Measurements from ENCODE around the gene SH3BGRL3. TPM values are rescaled to one million over a fixed set of nuclear protein-coding genes. Genes with fewer than 3 reads are reported as not detected.

SH3BGRL3 gene
- total RNA-seq, 4 donors from 2014 or later: 5.0 to 86.6 (median 52.3) TPM

DNA sequence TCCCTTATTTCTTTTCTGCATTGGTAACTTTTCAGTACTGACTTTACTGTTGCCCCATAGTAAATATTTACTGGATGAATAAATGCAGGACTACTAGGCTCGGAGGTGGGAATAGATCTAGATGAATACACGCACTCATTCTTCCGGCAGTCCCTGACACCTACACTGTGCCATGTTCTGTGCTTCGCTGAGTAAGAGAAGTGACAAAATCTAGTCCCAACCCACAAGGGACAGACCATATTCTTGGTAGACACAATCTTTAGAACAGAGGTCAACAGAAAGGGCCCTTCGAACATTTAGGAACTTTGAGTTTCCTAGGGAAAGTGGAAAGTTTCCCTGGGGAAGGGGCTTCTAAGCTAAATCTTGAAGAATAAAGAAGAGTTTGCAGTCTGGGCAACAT, 34.6 kb downstream of the SH3BGRL3 start:
- no peak overlapping the region for H3K4me3 ChIP-seq
- no peak for DNase-seq
- H3K36me3 ChIP-seq: no peaks in the 10 kb centered on the region
- intact Hi-C loops (cut with DNase I; ENCODE audit: low total_unique reads): no loop called here
- H3K9me3 ChIP-seq: no peaks in the 10 kb centered on the region
- H3K27ac ChIP-seq: no peak overlapping the region
- no peaks in the 10 kb centered on the region for H3K4me1 ChIP-seq
- H3K27me3 ChIP-seq: no peaks in the 10 kb centered on the region
- TF ChIP-seq, protein P1, sequence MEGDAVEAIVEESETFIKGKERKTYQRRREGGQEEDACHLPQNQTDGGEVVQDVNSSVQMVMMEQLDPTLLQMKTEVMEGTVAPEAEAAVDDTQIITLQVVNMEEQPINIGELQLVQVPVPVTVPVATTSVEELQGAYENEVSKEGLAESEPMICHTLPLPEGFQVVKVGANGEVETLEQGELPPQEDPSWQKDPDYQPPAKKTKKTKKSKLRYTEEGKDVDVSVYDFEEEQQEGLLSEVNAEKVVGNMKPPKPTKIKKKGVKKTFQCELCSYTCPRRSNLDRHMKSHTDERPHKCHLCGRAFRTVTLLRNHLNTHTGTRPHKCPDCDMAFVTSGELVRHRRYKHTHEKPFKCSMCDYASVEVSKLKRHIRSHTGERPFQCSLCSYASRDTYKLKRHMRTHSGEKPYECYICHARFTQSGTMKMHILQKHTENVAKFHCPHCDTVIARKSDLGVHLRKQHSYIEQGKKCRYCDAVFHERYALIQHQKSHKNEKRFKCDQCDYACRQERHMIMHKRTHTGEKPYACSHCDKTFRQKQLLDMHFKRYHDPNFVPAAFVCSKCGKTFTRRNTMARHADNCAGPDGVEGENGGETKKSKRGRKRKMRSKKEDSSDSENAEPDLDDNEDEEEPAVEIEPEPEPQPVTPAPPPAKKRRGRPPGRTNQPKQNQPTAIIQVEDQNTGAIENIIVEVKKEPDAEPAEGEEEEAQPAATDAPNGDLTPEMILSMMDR (IDR thresholded peaks at IDR 0.05): no peak
- no peak for TF ChIP-seq POLR2A (IDR thresholded peaks at IDR 0.05)

DNA sequence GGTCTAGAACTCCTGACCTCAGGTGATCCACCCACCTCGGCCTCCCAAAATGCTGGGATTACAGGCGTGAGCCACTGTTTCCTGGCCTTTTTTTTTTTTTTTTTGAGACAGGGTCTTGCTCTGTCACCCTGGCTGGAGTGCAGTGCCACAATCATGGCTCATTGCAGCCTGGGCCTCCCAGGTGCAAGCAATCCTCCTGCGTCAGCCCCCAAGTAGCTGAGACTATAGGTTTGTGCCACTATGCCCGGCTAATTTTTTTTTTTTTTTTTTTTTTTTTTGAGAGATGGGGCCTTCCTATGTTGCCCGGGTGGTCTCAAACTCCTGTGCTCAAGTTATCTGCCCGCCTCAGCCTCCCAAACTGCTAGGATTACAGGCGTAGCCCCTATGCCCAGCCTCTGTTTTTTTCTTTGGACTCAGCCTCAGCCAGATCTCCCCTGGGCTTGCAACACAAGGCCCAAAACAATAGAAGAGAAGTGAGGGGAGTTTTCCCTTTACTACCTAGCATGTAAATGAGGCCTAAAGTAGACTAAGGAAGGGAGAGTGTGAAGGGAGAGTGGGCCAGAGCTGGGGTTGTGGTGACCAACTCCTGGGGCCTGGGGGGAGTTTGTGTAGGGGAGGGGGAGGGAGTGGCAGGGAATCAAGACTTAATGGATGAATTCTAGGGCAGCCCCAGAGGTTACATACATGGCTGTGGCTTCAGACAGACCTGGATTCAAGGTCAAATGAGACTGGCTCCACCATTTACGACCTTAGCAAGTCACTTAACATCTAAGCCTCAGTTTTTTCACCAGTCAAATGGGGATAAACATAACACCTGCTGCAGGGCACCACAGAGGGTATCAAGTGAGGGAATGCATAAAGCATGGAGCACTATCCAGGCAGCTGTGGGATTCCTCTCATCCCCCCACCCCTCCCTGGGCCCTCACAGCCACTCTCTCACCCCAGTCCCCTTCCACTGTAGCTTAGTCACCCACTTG, 36.3 kb downstream of the SH3BGRL3 start:
- Histone ChIP-seq H3K4me1 (no peaks in the 10 kb centered on the region), H3K36me3 (no peaks in the 10 kb centered on the region), H3K27ac (no peak overlapping the region), H3K4me3 (no peak overlapping the region), H3K27me3 (no peaks in the 10 kb centered on the region), H3K9me3 (no peaks in the 10 kb centered on the region)
- intact Hi-C loops (cut with DNase I; ENCODE audit: low total_unique reads): no loop called here
- DNase-seq: no peak
- TF ChIP-seq, protein P1 (IDR thresholded peaks at IDR 0.05): no peak
- no peak for TF ChIP-seq POLR2A (IDR thresholded peaks at IDR 0.05)

DNA sequence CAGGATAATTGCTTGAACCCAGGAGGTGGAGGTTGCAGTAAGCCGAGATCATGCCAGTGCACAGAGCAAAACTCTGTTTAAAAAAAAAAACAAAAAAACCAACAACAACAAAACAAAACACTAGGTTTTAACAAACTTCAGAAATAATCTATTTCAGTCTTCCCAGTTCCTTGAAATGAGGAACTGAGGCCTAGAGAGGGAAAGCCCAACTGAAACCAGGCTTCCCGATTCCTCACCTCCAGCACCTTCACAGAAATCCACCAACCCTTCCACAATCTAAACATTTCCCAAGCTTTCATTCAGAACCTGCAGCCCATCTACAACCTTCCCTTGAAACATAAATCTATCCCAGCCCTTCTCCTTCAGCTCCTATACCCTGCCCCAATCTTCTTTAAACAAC, 37.3 kb downstream of the SH3BGRL3 start:
- intact Hi-C loops (cut with DNase I; ENCODE audit: low total_unique reads): no loop called here
- no peak for DNase-seq
- Histone ChIP-seq H3K27me3 (no peaks in the 10 kb centered on the region), H3K36me3 (no peaks in the 10 kb centered on the region), H3K4me1 (no peaks in the 10 kb centered on the region), H3K4me3 (no peak overlapping the region), H3K27ac (no peak overlapping the region), H3K9me3 (no peaks in the 10 kb centered on the region)
- TF ChIP-seq, protein P1 (IDR thresholded peaks at IDR 0.05): no peak
- TF ChIP-seq POLR2A (IDR thresholded peaks at IDR 0.05): no peak

DNA sequence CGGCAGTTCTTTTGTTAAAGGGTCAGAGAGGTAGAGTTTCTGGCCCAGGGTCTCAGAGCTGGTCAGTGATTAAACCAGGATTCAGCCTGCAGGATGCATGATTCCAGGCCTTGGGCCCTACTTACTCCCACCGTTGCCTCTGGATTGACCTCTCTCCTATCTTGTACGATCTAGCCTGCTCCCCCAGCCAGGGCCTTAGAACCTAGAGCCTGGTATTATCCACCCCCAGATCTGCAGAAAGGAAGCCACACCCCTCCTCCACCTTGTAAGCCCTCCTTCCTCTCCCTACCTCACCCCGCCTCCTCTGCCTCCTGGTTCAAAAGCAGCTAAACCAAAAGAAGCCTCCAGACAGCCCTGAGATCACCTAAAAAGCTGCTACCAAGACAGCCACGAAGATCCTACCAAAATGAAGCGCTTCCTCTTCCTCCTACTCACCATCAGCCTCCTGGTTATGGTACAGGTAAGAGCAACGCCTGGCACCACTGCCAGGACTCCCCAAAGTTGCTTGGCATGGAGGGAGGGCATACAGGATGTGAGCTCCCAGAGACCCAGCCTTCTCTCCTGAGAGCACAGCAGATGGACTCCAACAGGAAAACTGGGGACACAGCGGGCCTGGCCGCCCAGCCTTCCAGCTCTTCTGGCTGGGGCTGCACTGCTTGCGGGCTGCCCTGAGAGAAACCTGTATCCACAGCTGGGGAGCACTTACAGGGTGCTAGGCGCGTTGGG, 37.9 kb downstream of the SH3BGRL3 start, which contains the start of gene CD52:
TSS of gene CD52 (plus strand) at position 347 of the 726 bp plus-strand sequence. CDS start at position 407, 60 bp downstream.
- H3K27ac ChIP-seq: no peak within 1 kb of the TSS

More for the DNA sequence above, 37.9 kb downstream of the SH3BGRL3 start, which contains the start of gene CD52:
- no peaks in the 10 kb centered on the region for H3K4me1 ChIP-seq
- no peaks in the 10 kb centered on the region for H3K27me3 ChIP-seq
- H3K4me3 ChIP-seq: no peak within 1 kb of the TSS
- no peaks in the 10 kb centered on the region for H3K36me3 ChIP-seq
- DNase-seq: no peak
- H3K9me3 ChIP-seq: no peaks in the 10 kb centered on the region
- TF ChIP-seq POLR2A (IDR thresholded peaks at IDR 0.05): no peak
- TF ChIP-seq, protein P1 (IDR thresholded peaks at IDR 0.05): no peak
- intact Hi-C loops (cut with DNase I; ENCODE audit: low total_unique reads): no loop called here

All from uterus (tissue), 4 donors.